Caco-2 (cell line): Measurements from ENCODE around the gene PTPRN2. TPM values are rescaled to one million over a fixed set of nuclear protein-coding genes. Genes with fewer than 3 reads are reported as not detected.
"Not testable (repeated sequence)": the region's sequence is repeated elsewhere in the genome, so short reads cannot be mapped to it uniquely, and the experiment has no call there.

Experiments
- BruUV-seq: library from RNA; stranded (reverse); fragments of 400-500 nt; replicated peaks from 2 replicates; lab custom pipeline; 2021; lab: Mats Ljungman, UMichigan
- CTCF ChIA-PET: fragments of 300-600 bp; sonication (Branson Sonifier 250); formaldehyde crosslinking; loops from one replicate; lab custom pipeline; 2022; ENCODE audit warnings: antibody characterized with exemption; lab: Charles Lee
- POLR2A ChIA-PET: fragments of 300-600 bp; sonication (Branson Sonifier 250); formaldehyde crosslinking; loops from one replicate; lab custom pipeline; 2022; ENCODE audit warnings: antibody characterized with exemption; lab: Charles Lee
- DNase-seq, 2 experiments: peaks; one replicate each; pipeline versions ENCODE4 v3.0.0 to v3.0.0-alpha.2; 2020 to 2022
- H3K27me3 ChIP-seq: replicated peaks from 2 replicates; pipeline ENCODE4 v1.6.0; 2011; ENCODE audit warnings: low read length; ENCODE audit not compliant: control insufficient read depth, insufficient read depth
- H3K36me3 ChIP-seq: 2 replicates; pipeline ENCODE4 v1.5.1; 2011; ENCODE audit warnings: low read length; ENCODE audit not compliant: control insufficient read depth, insufficient read depth
- H3K4me1 ChIP-seq: fragments of 250-450 bp; sonication (Bioruptor Pico); 2 replicates; pipeline ENCODE4 v1.5.1; 2020; ENCODE audit warnings: mild to moderate bottlenecking
- H3K4me3 ChIP-seq: 2 replicates; pipeline ENCODE4 v1.5.1; 2011; ENCODE audit warnings: low read depth, mild to moderate bottlenecking, control low read depth, low read length
- H3K9me3 ChIP-seq: fragments of 250-450 bp; sonication (Bioruptor Pico); 2 replicates; pipeline ENCODE4 v1.5.1; 2020; ENCODE audit warnings: mild to moderate bottlenecking, moderate library complexity
- H3K27ac Mint-ChIP-seq: one replicate; pipeline ENCODE4 v1.8.0; 2022; ENCODE audit warnings: mixed read lengths; ENCODE audit not compliant: unreplicated experiment
- H3K27me3 Mint-ChIP-seq: one replicate; pipeline ENCODE4 v1.8.0; 2022; ENCODE audit warnings: mixed read lengths; ENCODE audit not compliant: insufficient read depth, unreplicated experiment
- H3K36me3 Mint-ChIP-seq: one replicate; pipeline ENCODE4 v1.8.0; 2022; ENCODE audit warnings: mild to moderate bottlenecking, mixed read lengths; ENCODE audit not compliant: insufficient read depth, unreplicated experiment
- H3K4me1 Mint-ChIP-seq: one replicate; pipeline ENCODE4 v1.8.0; 2022; ENCODE audit warnings: low read depth, mixed read lengths; ENCODE audit not compliant: unreplicated experiment
- H3K4me3 Mint-ChIP-seq: one replicate; pipeline ENCODE4 v1.8.0; 2022; ENCODE audit warnings: mild to moderate bottlenecking, moderate library complexity, mixed read lengths; ENCODE audit not compliant: unreplicated experiment
- H3K9me3 Mint-ChIP-seq: one replicate; pipeline ENCODE4 v1.8.0; 2022; ENCODE audit warnings: mixed read lengths; ENCODE audit not compliant: unreplicated experiment
- CTCF ChIP-seq, 2 experiments: fragments of 200-600 bp in 1 of 2; IDR thresholded peaks; 1 replicate in 1 of 2; 2 replicates in 1 of 2; pipeline versions ENCODE4 v1.5.1 to v1.8.0; 2011 to 2022; ENCODE audit warnings: antibody characterized with exemption in 1 of 2, control low read depth in 1 of 2, inconsistent platforms in 1 of 2, low read depth in 1 of 2, low read length in 1 of 2, mild to moderate bottlenecking in 1 of 2, moderate library complexity in 1 of 2; ENCODE audit not compliant: insufficient read depth in 1 of 2, severe bottlenecking in 1 of 2, unreplicated experiment in 1 of 2
- intact Hi-C: fragments of 100-400 bp; cut with micrococcal nuclease; formaldehyde crosslinking; loops from one replicate; pipeline ENCODE4 v1.10.0; 2022; ENCODE audit not compliant: unreplicated experiment
- total RNA-seq: library from RNA; stranded (reverse); gene quantifications from 2 replicates; pipeline ENCODE4 v1.2.3, GENCODE V29; 2022

PTPRN2 gene
- total RNA-seq, 1 experiment from 2014 or later, result 1.4 TPM

GRCh38 chr7:158458716-158459282 lies 128.8 kb downstream of the PTPRN2 start:
- H3K9me3 ChIP-seq, result no peaks in the 10 kb centered on the region
- H3K27me3 ChIP-seq, result no peaks in the 10 kb centered on the region
- POLR2A ChIA-PET, result no interaction called here
- no TSS peak for BruUV-seq
- Mint-ChIP-seq H3K4me1 (no peaks in the 10 kb centered on the region), H3K4me3 (no peak overlapping the region), H3K27me3 (no peaks in the 10 kb centered on the region), H3K27ac (no peak overlapping the region), H3K9me3 (peaks cover 16% of the 10 kb centered on the region), H3K36me3 (no peaks in the 10 kb centered on the region)
- no peaks in the 10 kb centered on the region for H3K36me3 ChIP-seq
- no peak for TF ChIP-seq CTCF (IDR thresholded peaks at IDR 0.05; ENCODE audit: insufficient read depth in 1 of 2, low read depth in 1 of 2, low read length in 1 of 2, severe bottlenecking in 1 of 2, unreplicated experiment in 1 of 2)
- H3K4me3 ChIP-seq, result no peak overlapping the region
- no peak for DNase-seq
- H3K4me1 ChIP-seq, result no peaks in the 10 kb centered on the region
- intact Hi-C loops, result no loop called here
- CTCF ChIA-PET, result no interaction called here

GRCh38 chr7:158458096-158458495 lies 129.5 kb downstream of the PTPRN2 start:
- no TSS peak for BruUV-seq
- no peaks in the 10 kb centered on the region for H3K36me3 Mint-ChIP-seq
- no peak for TF ChIP-seq CTCF (IDR thresholded peaks at IDR 0.05; ENCODE audit: insufficient read depth in 1 of 2, low read depth in 1 of 2, low read length in 1 of 2, severe bottlenecking in 1 of 2, unreplicated experiment in 1 of 2)
- H3K27ac Mint-ChIP-seq, result no peak overlapping the region
- H3K4me1 Mint-ChIP-seq, result no peaks in the 10 kb centered on the region
- peaks cover 9% of the 10 kb centered on the region for H3K9me3 Mint-ChIP-seq
- POLR2A ChIA-PET, result no interaction called here
- Histone ChIP-seq H3K27me3 (no peaks in the 10 kb centered on the region), H3K4me1 (no peaks in the 10 kb centered on the region), H3K36me3 (no peaks in the 10 kb centered on the region), H3K4me3 (no peak overlapping the region), H3K9me3 (no peaks in the 10 kb centered on the region)
- no peak for DNase-seq
- intact Hi-C loops, result no loop called here
- no peak overlapping the region for H3K4me3 Mint-ChIP-seq
- H3K27me3 Mint-ChIP-seq, result no peaks in the 10 kb centered on the region
- CTCF ChIA-PET, result no interaction called here

- H3K9me3 Mint-ChIP-seq, BruUV-seq, intact Hi-C loops, DNase-seq, H3K36me3 ChIP-seq, H3K27me3 Mint-ChIP-seq, H3K27me3 ChIP-seq, H3K27ac Mint-ChIP-seq, CTCF ChIA-PET, H3K4me3 ChIP-seq, POLR2A ChIA-PET, H3K9me3 ChIP-seq, H3K36me3 Mint-ChIP-seq, H3K4me1 Mint-ChIP-seq, H3K4me3 Mint-ChIP-seq, H3K4me1 ChIP-seq: not testable (repeated sequence)
Observed at GRCh38 chr7:158457586-158457985, 130.0 kb downstream of the PTPRN2 start.

GRCh38 chr7:158454631-158455030 lies 133.0 kb downstream of the PTPRN2 start:
- Mint-ChIP-seq H3K9me3 (peaks cover 5% of the 10 kb centered on the region), H3K4me1 (no peaks in the 10 kb centered on the region), H3K27me3 (no peaks in the 10 kb centered on the region), H3K27ac (no peak overlapping the region), H3K36me3 (no peaks in the 10 kb centered on the region), H3K4me3 (no peak overlapping the region)
- Histone ChIP-seq H3K4me1 (no peaks in the 10 kb centered on the region), H3K36me3 (no peaks in the 10 kb centered on the region), H3K9me3 (no peaks in the 10 kb centered on the region), H3K4me3 (no peak overlapping the region), H3K27me3 (no peaks in the 10 kb centered on the region)
- intact Hi-C loops, result no loop called here
- CTCF ChIA-PET, result no interaction called here
- POLR2A ChIA-PET, result no interaction called here
- no TSS peak for BruUV-seq
- DNase-seq, result no peak
- no peak for TF ChIP-seq CTCF (IDR thresholded peaks at IDR 0.05; ENCODE audit: insufficient read depth in 1 of 2, low read depth in 1 of 2, low read length in 1 of 2, severe bottlenecking in 1 of 2, unreplicated experiment in 1 of 2)
